HG03039 (cell line): ENCODE results near the gene AKR1C1.
"Not testable (repeated sequence)": the region's sequence is repeated elsewhere in the genome, so short reads cannot be mapped to it uniquely, and the experiment has no call there.

Source experiments
- ATAC-seq: cut with Tn5 transposase; IDR thresholded peaks from one replicate; pipeline ENCODE4 v1.9.1; 2021; ENCODE audit warnings: mild to moderate bottlenecking, moderate library complexity; ENCODE audit not compliant: unreplicated experiment

The AKR1C1 gene

GRCh38 chr10:5013385-5013784 is 50.2 kb downstream of the AKR1C1 start:
- ATAC-seq: no peak

GRCh38 chr10:5014200-5014910 is 51.1 kb downstream of the AKR1C1 start:
- not testable (repeated sequence) for ATAC-seq

GRCh38 chr10:5014936-5015335 is 51.7 kb downstream of the AKR1C1 start:
- ATAC-seq: no peak

GRCh38 chr10:5018134-5018533 is 54.9 kb downstream of the AKR1C1 start:
- no peak for ATAC-seq

- not testable (repeated sequence) for ATAC-seq
Measured at GRCh38 chr10:5018671-5019277, 55.6 kb downstream of the AKR1C1 start.

- not testable (repeated sequence) for ATAC-seq
Measured at GRCh38 chr10:5019770-5020612, 56.8 kb downstream of the AKR1C1 start.

GRCh38 chr10:5021624-5022290 is 58.5 kb downstream of the AKR1C1 start:
- not testable (repeated sequence) for ATAC-seq

GRCh38 chr10:5023177-5023805 is 60.1 kb downstream of the AKR1C1 start:
- ATAC-seq: no peak

GRCh38 chr10:5025461-5025881 is 62.3 kb downstream of the AKR1C1 start:
- not testable (repeated sequence) for ATAC-seq

GRCh38 chr10:5030989-5031388 is 67.8 kb downstream of the AKR1C1 start:
- ATAC-seq: no peak

- not testable (repeated sequence) for ATAC-seq
Measured at GRCh38 chr10:5031588-5031987, 68.4 kb downstream of the AKR1C1 start.

- not testable (repeated sequence) for ATAC-seq
Measured at GRCh38 chr10:5032444-5032843, 69.2 kb downstream of the AKR1C1 start.
